SK-N-DZ (cell line): ENCODE data around the gene DGKI.

Experiments
- DNase-seq: peaks from one replicate; pipeline ENCODE4 v3.0.0-alpha.2; 2015; ENCODE audit warnings: low spot score

Gene DGKI

GRCh38 chr7:137656850-137657232, 189.9 kb downstream of the DGKI start:
- no peak for DNase-seq

DNA sequence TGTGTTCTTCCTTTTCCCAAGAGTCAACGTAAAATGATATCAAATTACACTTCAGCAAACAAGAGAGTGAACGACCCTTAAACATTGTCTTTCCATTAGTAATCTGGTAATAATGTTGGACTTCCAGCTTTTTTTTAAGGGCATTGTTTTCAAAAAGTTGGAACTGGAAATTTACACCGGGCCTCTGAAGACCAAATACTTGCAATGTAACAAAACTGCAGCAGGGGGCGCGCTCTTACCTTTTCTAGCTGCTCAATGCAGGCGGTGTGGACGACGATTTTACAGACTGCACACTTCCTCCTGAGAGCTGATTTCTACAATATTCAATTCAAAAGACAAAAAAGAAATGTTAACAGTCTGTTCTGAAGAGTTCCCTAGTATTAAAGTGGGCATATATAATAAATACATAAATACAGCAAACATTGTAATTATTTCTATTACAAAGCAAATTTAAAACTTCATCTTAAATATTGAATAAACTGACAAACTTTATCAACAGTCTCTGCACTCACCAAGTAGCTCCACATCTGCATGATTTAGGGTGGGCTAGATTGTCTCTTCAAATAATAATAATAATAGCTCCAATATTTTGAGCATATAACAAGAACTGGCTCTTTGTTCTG, 190.4 kb downstream of the DGKI start:
- DNase-seq = peak; percentile 64

GRCh38 chr7:137655804-137656203, 191.0 kb downstream of the DGKI start:
- DNase-seq = no peak

DNA sequence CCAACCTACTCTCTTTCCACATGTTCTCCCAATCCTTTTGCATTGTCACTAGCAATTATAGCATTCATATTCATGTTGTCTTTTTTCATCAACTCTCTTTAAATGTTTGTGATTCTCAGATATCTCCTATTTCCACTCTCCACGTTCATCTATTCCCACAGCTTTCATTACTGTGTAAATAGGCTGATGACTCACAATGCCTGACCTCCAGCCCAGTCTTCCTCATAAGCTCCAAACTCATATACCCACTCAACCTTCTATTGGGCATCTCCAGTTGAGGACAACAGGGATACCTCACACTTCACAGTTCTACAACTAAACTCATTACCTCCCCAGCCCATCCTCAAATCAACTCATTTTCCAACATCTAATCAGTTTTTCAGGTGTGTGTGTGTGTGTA, 194.1 kb downstream of the DGKI start:
- DNase-seq = no peak

GRCh38 chr7:137647905-137648565, 198.7 kb downstream of the DGKI start:
- no peak for DNase-seq

GRCh38 chr7:137642472-137642871, 204.3 kb downstream of the DGKI start:
- no peak for DNase-seq

DNA sequence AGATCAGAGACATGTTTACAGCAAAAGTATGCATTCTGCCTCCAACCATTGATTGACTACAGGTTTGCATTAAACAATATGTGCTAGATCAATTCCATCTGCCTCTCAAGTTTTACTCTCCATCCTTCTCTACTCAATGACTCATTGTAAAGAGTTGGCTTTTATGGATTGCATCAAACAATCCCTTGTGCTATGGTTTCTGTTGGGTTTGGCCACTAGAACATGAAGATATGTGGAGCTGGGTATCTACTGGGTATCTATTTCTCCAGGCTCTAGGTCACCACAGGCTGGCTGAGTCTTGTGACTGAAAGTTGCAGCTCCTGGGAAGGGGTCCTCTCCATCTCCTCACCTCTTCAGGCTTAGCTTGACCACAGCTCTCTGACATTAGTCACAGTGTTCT, 204.7 kb downstream of the DGKI start:
- no peak for DNase-seq

DNA sequence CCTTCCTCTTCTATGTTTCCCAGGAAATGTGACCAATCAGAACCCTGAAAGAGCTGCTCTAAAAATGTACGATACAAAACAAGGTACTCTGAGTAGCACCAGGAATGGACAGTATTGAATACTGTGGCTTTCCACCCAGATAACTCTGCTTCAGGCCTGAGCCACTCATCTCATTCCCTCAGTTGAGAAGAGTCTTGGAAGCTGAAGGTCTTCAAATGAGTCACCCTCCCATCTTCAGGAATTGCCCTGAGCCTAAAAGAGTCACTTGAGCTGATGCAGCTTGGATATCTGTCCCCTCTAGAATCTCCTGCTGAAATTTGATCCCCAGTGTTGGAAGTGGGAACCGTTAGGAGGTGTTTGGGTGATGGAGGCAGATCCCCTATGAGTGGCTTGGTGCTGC, 210.4 kb downstream of the DGKI start:
- no peak for DNase-seq

GRCh38 chr7:137635874-137636273, 210.9 kb downstream of the DGKI start:
- no peak for DNase-seq

DNA sequence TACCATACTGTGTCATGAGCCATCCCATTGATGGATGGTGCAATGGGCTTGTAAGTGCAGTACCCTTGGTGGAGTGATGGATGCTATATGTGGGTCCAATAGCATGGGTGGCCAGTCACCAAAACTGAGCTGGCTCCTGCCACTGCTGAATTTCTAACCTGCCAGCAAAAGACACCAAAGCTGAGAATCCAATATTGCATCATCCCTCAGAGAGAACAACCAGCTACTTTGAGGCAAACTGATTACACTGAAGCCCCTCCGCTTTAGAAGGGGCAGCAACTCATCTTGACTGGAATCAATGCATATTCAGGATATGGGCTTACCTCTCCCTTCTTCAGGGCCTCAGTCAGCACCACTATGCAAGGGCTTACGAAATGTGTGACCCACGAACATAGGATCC, 211.6 kb downstream of the DGKI start:
- no peak for DNase-seq

DNA sequence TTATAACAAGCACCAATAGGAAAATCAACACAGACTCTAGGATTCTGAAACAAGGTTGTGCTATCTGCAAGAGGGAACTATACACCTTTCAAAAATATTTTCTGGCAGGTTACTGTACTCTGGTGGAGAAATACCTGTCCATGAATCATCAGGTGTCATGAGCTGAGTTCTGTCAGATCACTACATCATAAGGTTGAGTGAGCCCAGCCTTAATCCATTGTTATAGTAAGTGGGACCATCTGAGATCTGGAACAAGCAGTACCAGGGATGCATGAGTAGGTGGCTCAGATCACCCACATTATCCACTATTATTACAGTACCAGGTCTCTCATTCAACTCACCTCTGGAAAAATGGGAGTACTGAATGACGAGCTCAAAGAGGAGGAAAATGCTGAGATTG, 212.4 kb downstream of the DGKI start:
- no peak for DNase-seq

- no peak for DNase-seq
Observed at GRCh38 chr7:137633133-137633532, 213.6 kb downstream of the DGKI start.

- no peak for DNase-seq
Observed at GRCh38 chr7:137628216-137628615, 218.6 kb downstream of the DGKI start.

DNA sequence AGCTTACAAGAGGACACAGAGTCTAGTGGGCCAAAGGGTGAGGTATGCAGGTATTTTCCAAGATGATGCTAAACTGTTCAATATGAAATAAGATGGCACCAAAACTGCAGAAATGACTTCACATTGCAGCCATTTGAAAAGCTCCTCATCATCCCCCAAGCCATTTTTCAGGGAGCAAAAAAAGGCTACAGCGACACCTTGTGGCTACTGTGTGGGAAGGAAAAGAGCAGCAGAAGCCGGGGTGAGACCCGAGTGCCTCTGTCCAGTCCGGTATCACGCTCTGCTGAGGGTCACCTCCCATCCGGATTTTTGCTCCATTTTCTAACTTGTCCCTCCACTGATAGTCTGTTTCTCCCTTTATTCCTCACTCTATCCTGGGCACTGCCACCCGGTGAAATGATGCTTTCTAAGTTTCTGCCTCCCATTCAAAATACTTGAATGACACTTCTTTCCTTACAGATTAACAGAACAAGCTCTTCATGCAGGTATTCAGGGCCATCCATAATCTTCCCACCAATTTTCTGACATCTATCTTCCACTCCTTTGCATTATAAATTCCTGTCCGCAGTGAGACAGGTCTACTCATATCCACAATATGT, 220.2 kb downstream of the DGKI start:
- DNase-seq = peak; percentile 14

GRCh38 chr7:137625197-137625596, 221.6 kb downstream of the DGKI start:
- DNase-seq = no peak

GRCh38 chr7:137619181-137619580, 227.6 kb downstream of the DGKI start:
- no peak for DNase-seq

- DNase-seq = no peak
Observed at GRCh38 chr7:137618748-137619147, 228.0 kb downstream of the DGKI start.

- DNase-seq = no peak
Observed at GRCh38 chr7:137613006-137613525, 233.7 kb downstream of the DGKI start.

DNA sequence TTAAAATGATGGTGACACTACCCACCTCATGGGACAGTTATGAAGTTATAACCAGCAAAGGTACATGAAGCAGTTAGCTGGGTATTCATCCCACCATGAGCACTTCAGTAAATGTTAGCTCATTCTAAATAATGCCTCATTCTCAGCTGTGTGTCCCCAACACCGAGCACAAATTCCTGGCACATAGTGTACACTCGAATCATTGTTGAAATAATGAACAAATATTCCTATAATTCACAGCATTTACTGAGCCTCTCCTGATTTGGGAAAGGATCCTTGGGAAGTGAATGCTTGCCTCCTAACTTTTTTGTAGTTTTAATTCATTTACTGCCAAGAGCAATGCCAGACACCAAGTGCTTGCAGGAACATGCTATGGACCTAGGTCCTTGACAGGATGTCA, 235.2 kb downstream of the DGKI start:
- DNase-seq = no peak

DNA sequence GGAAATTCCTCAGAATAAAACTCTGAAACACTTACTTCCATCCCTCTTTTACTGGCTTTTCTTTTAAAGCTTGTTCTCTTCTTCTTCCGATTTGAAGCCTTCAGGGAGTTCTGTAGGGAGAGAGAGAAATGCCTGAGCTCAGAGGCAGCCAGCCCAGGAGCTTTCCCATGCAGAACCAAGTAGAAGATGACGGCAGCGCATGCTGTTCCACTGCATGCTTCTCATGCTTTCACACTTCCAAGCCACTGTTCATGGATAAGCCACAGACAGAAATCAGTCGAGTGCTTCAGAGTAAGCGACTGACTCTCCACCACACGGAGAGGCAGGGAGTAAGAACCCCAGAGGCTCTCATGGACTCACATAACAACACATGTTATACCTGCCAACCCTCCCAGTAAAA, 237.3 kb downstream of the DGKI start:
- no peak for DNase-seq

DNA sequence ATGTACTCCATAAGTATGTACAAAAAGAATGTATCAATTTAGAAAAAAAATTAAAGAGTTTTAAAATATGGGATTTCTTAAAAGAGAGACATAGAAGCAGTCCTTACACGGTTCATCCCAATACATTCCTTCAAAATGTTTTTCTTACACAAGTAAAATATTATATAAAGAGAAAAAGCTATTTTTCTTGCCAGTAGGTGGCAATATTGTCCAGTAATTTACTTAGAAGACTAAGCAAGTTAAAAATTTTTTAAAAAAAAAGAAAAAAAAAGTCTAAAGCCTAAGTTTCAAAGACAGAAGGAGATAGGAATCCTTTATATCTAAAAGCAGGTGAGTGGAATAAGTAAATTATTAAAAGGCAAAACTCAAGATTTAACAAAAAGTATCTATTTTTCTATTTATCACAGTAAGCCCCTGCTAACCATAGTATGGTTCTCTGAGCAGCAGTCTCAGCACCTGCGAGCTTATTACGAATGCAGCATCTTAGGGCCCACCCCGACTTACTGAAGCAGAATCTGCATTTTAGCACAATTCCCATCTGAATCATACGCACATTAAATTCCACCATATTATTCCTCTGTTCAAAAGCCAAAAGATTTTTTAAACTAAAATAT, 240.6 kb downstream of the DGKI start:
- peak; percentile 53 for DNase-seq

DNA sequence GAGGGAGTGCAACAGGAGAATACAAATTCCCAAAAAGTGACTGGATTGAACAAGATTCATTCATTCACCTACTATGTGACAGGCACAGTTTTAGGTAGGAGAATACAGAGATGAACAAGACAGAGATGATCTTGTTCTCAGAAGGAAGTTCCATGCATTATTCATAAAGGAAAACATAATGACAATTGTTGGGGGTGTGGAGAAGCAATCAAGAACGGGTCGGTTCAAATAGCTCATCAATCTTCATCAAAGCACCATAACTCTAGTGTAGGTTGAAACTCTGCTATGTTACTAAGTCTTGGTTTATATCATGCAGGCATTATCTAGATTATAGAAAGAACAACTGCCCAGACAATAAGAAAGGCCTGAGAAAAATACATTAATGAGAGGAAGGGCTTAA, 243.7 kb downstream of the DGKI start:
- no peak for DNase-seq

DNA sequence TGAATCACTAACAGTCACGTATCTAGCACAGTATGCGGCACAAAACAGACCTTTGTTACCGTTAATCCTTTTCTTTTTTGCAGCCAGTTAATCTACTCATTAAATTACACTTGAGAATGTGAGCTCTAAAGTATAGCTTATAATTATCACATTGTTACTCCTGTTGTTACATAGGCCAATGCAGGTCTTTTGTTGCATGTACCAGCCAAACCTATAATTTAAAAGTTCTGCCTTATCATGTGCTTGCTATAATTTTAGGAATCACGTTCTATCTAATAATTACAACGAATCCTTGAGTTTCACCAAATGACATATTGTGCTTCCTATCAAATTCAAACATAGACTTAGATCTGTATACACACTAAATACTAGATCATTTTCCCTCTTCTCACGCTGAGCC, 245.1 kb downstream of the DGKI start:
- no peak for DNase-seq
